ENCODE measurements around the gene TCEA3. TPM values are rescaled to one million over a fixed set of nuclear protein-coding genes. Genes with fewer than 3 reads are reported as not detected.

TCEA3 gene
- total and polyA plus RNA-seq, 2 experiments from 2014 or later = not detected

GRCh38 chr1:23331713-23332112 is 92.8 kb downstream of the TCEA3 start (continued):
- no peak for TF ChIP-seq REST (IDR thresholded peaks at IDR 0.05; ENCODE audit: unreplicated experiment)

Other genes with a start within 250 kb of the TCEA3 start
- 4.1 and 4.7 TPM in 2 replicates for gene HTR1D, start 207.2 kb downstream of the TCEA3 start, total RNA-seq (2014; rRNA removed; shearing (Covaris generic))
- 2.1 and 2.4 TPM in 2 replicates for gene HTR1D, start 207.2 kb downstream of the TCEA3 start, polyA plus RNA-seq (2016; fragmentation: Nextera tagmentation; extraction: Ambion mirVana)
- gene HNRNPR, start 80.5 kb downstream of the TCEA3 start, total RNA-seq (2014; rRNA removed; shearing (Covaris generic)) = 147 and 169 TPM in 2 replicates
- 183 and 200 TPM in 2 replicates for gene HNRNPR, start 80.5 kb downstream of the TCEA3 start, polyA plus RNA-seq (2016; fragmentation: Nextera tagmentation; extraction: Ambion mirVana)
- 1.0 and 2.2 TPM in 2 replicates for gene ZNF436, start 54.9 kb downstream of the TCEA3 start, total RNA-seq (2014; rRNA removed; shearing (Covaris generic))
- 0.23 and 0.33 TPM in 2 replicates for gene ZNF436, start 54.9 kb downstream of the TCEA3 start, polyA plus RNA-seq (2016; fragmentation: Nextera tagmentation; extraction: Ambion mirVana)
- gene ASAP3, start 59.4 kb upstream of the TCEA3 start, total RNA-seq (2014; rRNA removed; shearing (Covaris generic)) = 78.3 and 98.2 TPM in 2 replicates
- 28.0 and 31.3 TPM in 2 replicates for gene ASAP3, start 59.4 kb upstream of the TCEA3 start, polyA plus RNA-seq (2016; fragmentation: Nextera tagmentation; extraction: Ambion mirVana)
- gene E2F2, start 106.5 kb upstream of the TCEA3 start, total RNA-seq (2014; rRNA removed; shearing (Covaris generic)) = 2.6 and 3.4 TPM in 2 replicates
- 0.78 and 1.6 TPM in 2 replicates for gene E2F2, start 106.5 kb upstream of the TCEA3 start, polyA plus RNA-seq (2016; fragmentation: Nextera tagmentation; extraction: Ambion mirVana)
- gene ID3, start 134.8 kb upstream of the TCEA3 start, total RNA-seq (2014; rRNA removed; shearing (Covaris generic)) = 153 and 164 TPM in 2 replicates
- 330 and 345 TPM in 2 replicates for gene ID3, start 134.8 kb upstream of the TCEA3 start, polyA plus RNA-seq (2016; fragmentation: Nextera tagmentation; extraction: Ambion mirVana)